SJCRH30 (cell line): ENCODE results near the gene KIF23. TPM values are rescaled to one million over a fixed set of nuclear protein-coding genes. Genes with fewer than 3 reads are reported as not detected.
"Not testable (repeated sequence)": the region's sequence is repeated elsewhere in the genome, so short reads cannot be mapped to it uniquely, and the experiment has no call there.

Experiments
- DNase-seq, 2 experiments: peaks; one replicate each; pipeline ENCODE4 v3.0.0-alpha.2; 2015 to 2020
- H3K27ac ChIP-seq: fragments of 250-450 bp; sonication (Bioruptor Pico); 2 replicates; pipeline ENCODE4 v1.5.1; 2020; ENCODE audit warnings: mild to moderate bottlenecking, moderate library complexity
- H3K27me3 ChIP-seq: fragments of 250-450 bp; sonication (Bioruptor Pico); 2 replicates; pipeline ENCODE4 v1.5.1; 2020; ENCODE audit warnings: mild to moderate bottlenecking, moderate library complexity
- H3K36me3 ChIP-seq: fragments of 250-450 bp; sonication (Bioruptor Pico); 2 replicates; pipeline ENCODE4 v1.5.1; 2020; ENCODE audit warnings: mild to moderate bottlenecking, moderate library complexity
- H3K4me1 ChIP-seq: fragments of 250-450 bp; sonication (Bioruptor Pico); 2 replicates; pipeline ENCODE4 v1.5.1; 2020; ENCODE audit warnings: mild to moderate bottlenecking, moderate library complexity
- H3K4me3 ChIP-seq: fragments of 250-450 bp; sonication (Bioruptor Pico); 2 replicates; pipeline ENCODE4 v1.5.1; 2020; ENCODE audit warnings: mild to moderate bottlenecking, moderate library complexity
- H3K9me3 ChIP-seq: fragments of 250-450 bp; sonication (Bioruptor Pico); replicated peaks from 2 replicates; pipeline ENCODE4 v1.5.1; 2020; ENCODE audit warnings: mild to moderate bottlenecking, moderate library complexity
- total RNA-seq: library from RNA; depleted of rRNA; stranded (reverse); fragments of >200 nt; shearing (Covaris generic); gene quantifications from 2 replicates; pipeline ENCODE4 v1.2.3, GENCODE V29; 2014

The KIF23 gene
- total RNA-seq, 1 experiment from 2014 or later = 137 TPM

DNA sequence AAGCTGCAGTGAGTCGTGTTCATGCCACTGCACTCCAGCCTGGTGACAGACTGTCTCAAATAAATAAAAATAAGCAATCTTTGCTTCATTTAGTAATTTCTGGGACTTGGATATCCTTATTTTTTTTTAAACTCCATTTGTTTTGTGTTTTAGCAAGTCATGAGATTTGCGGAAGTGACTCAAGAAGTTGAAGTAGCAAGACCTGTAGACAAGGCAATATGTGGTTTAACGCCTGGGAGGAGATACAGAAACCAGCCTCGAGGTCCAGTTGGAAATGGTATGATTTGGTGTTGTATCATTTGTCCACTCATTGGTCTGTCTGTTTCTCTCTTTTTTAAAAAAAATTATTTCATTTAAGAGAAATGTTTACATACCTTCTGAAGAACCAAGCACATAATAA lies 21.8 kb downstream of the KIF23 start:
- no peaks in the 10 kb centered on the region for H3K9me3 ChIP-seq
- DNase-seq = no peak
- H3K36me3 ChIP-seq = peaks cover 96% of the 10 kb centered on the region
- H3K27ac ChIP-seq = no peak overlapping the region
- H3K4me1 ChIP-seq = no peaks in the 10 kb centered on the region
- H3K27me3 ChIP-seq = no peaks in the 10 kb centered on the region
- no peak overlapping the region for H3K4me3 ChIP-seq

GRCh38 chr15:69436951-69437350 lies 22.8 kb downstream of the KIF23 start:
- no peaks in the 10 kb centered on the region for H3K27me3 ChIP-seq
- H3K4me1 ChIP-seq = no peaks in the 10 kb centered on the region
- no peaks in the 10 kb centered on the region for H3K9me3 ChIP-seq
- H3K36me3 ChIP-seq = peaks cover 98% of the 10 kb centered on the region
- H3K4me3 ChIP-seq = no peak overlapping the region
- no peak overlapping the region for H3K27ac ChIP-seq
- no peak for DNase-seq

- Histone ChIP-seq H3K4me3 (no peak overlapping the region), H3K4me1 (no peaks in the 10 kb centered on the region), H3K36me3 (peaks cover 98% of the 10 kb centered on the region), H3K9me3 (no peaks in the 10 kb centered on the region), H3K27ac (no peak overlapping the region), H3K27me3 (no peaks in the 10 kb centered on the region)
- no peak for DNase-seq
Measured at GRCh38 chr15:69439623-69440022, 25.5 kb downstream of the KIF23 start.

GRCh38 chr15:69443032-69443611 lies 29.0 kb downstream of the KIF23 start:
- H3K27me3 ChIP-seq = no peaks in the 10 kb centered on the region
- H3K36me3 ChIP-seq = peaks cover 98% of the 10 kb centered on the region
- no peaks in the 10 kb centered on the region for H3K4me1 ChIP-seq
- H3K9me3 ChIP-seq = no peaks in the 10 kb centered on the region
- DNase-seq = no peak
- H3K27ac ChIP-seq = no peak overlapping the region
- H3K4me3 ChIP-seq = no peak overlapping the region

DNA sequence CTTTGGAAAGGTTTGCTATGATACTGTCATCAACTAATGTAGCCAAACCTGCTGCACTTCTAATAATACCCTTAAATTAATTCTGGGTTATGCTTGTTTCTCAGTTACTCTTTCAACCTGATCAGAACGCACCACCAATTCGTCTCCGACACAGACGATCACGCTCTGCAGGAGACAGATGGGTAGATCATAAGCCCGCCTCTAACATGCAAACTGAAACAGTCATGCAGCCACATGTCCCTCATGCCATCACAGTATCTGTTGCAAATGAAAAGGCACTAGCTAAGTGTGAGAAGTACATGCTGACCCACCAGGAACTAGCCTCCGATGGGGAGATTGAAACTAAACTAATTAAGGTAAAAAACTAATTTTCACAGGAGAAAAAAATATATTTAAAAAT lies 30.5 kb downstream of the KIF23 start:
- no peak overlapping the region for H3K27ac ChIP-seq
- no peaks in the 10 kb centered on the region for H3K4me1 ChIP-seq
- H3K27me3 ChIP-seq = no peaks in the 10 kb centered on the region
- peaks cover 91% of the 10 kb centered on the region for H3K36me3 ChIP-seq
- H3K9me3 ChIP-seq = no peaks in the 10 kb centered on the region
- DNase-seq = no peak
- H3K4me3 ChIP-seq = no peak overlapping the region

GRCh38 chr15:69446953-69447352 lies 32.8 kb downstream of the KIF23 start:
- no peak overlapping the region for H3K27ac ChIP-seq
- H3K36me3 ChIP-seq = peaks cover 68% of the 10 kb centered on the region
- no peak overlapping the region for H3K4me3 ChIP-seq
- DNase-seq = no peak
- H3K9me3 ChIP-seq = no peaks in the 10 kb centered on the region
- no peaks in the 10 kb centered on the region for H3K27me3 ChIP-seq
- H3K4me1 ChIP-seq = no peaks in the 10 kb centered on the region

- peaks cover 57% of the 10 kb centered on the region for H3K36me3 ChIP-seq
- not testable (repeated sequence) for H3K4me3 ChIP-seq, H3K4me1 ChIP-seq, DNase-seq, H3K27ac ChIP-seq, H3K9me3 ChIP-seq, H3K27me3 ChIP-seq
Measured at GRCh38 chr15:69450221-69450620, 36.1 kb downstream of the KIF23 start.

- peaks cover 57% of the 10 kb centered on the region for H3K36me3 ChIP-seq
Measured at GRCh38 chr15:69450968-69451695, 37.0 kb downstream of the KIF23 start.

DNA sequence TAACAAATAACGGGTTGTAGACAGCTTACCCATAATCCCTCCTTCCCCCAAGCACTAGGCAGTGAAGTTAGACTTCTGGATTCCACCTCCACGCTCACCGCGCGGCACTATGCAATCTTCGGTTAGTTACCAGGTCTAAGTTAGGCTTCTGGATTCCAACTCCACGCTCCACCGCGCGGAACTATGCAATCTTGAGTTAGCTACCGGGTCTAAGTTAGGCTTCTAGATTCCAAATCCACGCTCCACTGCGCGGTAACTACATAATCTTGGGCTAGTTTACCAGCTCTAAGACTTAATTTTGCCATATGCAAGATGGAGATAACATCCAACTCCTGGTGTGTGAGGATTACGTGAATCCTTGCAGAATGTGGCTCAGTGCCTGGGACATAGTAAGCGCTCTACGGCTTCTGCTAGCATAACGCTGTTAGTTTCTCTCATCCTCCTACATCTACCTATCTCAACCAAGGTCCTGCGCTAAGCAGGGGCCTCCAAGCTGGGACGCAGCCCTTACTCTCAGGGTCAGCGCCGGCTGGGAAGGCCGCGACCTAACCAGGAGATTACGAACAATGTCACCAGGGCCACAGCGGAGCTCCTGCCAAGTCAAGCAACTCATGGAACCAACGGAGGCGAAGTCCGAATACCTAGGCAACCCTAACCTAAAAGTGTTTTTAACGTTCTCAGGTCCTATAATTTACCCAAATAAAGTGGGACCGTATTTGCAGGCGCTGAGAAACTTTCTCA lies 38.0 kb downstream of the KIF23 start:
- Histone ChIP-seq H3K36me3 (peaks cover 57% of the 10 kb centered on the region), H3K27me3 (no peaks in the 10 kb centered on the region), H3K4me1 (0 out of 2 replicates have a peak, but pooled peaks cover 2% of the 10 kb centered on the region), H3K4me3 (peak overlapping the region; percentile 83), H3K9me3 (no peaks in the 10 kb centered on the region), H3K27ac (peak overlapping the region; percentile 76)
- DNase-seq = peak; percentile 27 to 66

More at GRCh38 chr15:69450968-69451695, 37.0 kb downstream of the KIF23 start:
- 0 out of 2 replicates have a peak, but pooled peaks cover 2% of the 10 kb centered on the region for H3K4me1 ChIP-seq
- no peak overlapping the region; the same call in 1 of the 2 replicates for H3K27ac ChIP-seq
- no peaks in the 10 kb centered on the region for H3K9me3 ChIP-seq
- DNase-seq = no peak
- H3K27me3 ChIP-seq = no peaks in the 10 kb centered on the region
- H3K4me3 ChIP-seq = peak overlapping the region; percentile 83

DNA sequence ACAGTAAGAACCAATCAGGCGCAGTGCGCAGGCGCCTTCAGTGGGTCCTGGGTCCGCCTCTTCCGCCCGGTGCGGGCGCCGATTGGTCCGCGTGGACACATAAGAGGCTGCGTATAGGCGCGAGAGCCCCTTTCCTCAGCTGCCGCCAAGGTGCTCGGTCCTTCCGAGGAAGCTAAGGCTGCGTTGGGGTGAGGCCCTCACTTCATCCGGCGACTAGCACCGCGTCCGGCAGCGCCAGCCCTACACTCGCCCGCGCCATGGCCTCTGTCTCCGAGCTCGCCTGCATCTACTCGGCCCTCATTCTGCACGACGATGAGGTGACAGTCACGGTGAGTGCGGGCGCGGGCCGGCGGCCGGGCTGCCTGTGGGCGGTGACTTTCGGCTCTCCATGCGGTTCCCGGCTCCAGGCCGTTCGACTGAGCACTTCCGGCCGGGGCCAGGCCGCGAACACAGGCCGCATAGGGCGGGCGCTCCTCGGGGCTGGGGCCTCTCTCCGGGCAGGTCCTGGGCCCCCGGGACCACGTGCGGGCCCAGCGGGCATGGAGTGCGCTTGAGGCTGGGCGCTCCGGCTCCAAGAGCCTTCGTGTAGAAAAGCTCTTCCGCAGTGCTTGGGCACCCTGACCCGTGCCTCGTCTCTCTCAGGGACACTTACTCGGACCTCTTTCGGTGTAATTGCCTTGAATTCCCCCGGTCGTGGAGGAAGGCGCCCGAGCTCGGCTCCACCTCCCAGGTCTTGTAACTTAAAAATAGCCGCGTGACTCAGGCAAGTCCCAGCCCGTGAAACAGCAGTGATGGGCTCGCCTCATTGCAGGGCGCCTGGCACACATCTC lies 38.8 kb downstream of the KIF23 start, which contains the start of gene RPLP1:
RPLP1 (plus strand) TSS at position 127 of the 830 bp plus-strand sequence; CDS start at position 258, 131 bp downstream.
- Histone ChIP-seq H3K27me3 (no peaks in the 10 kb centered on the region), H3K36me3 (peaks cover 57% of the 10 kb centered on the region), H3K4me1 (0 out of 2 replicates have a peak, but pooled peaks cover 2% of the 10 kb centered on the region), H3K27ac (peak within 1 kb of the TSS; percentile 76), H3K9me3 (no peaks in the 10 kb centered on the region), H3K4me3 (peak within 1 kb of the TSS; percentile 83)
- peak; percentile 96 to 99 for DNase-seq

DNA sequence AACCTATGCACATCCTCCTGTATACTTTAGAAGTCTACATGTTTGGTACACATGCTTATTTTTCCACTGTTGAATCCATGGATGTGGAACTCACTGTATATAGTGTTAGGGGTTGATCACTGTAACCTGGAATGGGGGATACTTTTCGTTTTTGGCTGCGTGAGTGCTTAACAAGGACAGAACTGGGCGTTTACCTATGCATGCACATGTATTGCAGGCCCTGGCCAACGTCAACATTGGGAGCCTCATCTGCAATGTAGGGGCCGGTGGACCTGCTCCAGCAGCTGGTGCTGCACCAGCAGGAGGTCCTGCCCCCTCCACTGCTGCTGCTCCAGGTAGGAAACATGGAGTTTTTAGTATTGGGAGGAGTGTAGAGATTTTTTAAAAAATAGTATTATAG lies 40.8 kb downstream of the KIF23 start:
- DNase-seq = no peak
- peak overlapping the region; percentile 83 for H3K4me3 ChIP-seq
- H3K36me3 ChIP-seq = peaks cover 45% of the 10 kb centered on the region
- 0 out of 2 replicates have a peak, but pooled peaks cover 2% of the 10 kb centered on the region for H3K4me1 ChIP-seq
- no peak overlapping the region for H3K27ac ChIP-seq
- H3K27me3 ChIP-seq = no peaks in the 10 kb centered on the region
- no peaks in the 10 kb centered on the region for H3K9me3 ChIP-seq

GRCh38 chr15:69456208-69457166 lies 42.3 kb downstream of the KIF23 start:
- Histone ChIP-seq H3K4me3 (no peak overlapping the region), H3K36me3 (peaks cover 45% of the 10 kb centered on the region), H3K9me3 (no peaks in the 10 kb centered on the region), H3K27me3 (no peaks in the 10 kb centered on the region), H3K4me1 (0 out of 2 replicates have a peak, but pooled peaks cover 2% of the 10 kb centered on the region), H3K27ac (no peak overlapping the region)
- DNase-seq = no peak
